GM12873 (cell line): ENCODE results near the gene DAB2.

Experiments used
- CTCF ChIP-seq: IDR thresholded peaks from 2 replicates; pipeline ENCODE4 v1.5.1; 2012; ENCODE audit warnings: low read depth, mild to moderate bottlenecking, moderate library complexity, low read length, control low read depth; ENCODE audit not compliant: insufficient read depth; ENCODE audit errors: missing control alignments

The DAB2 gene

GRCh38 chr5:39411985-39412384 is 12.8 kb downstream of the DAB2 start:
- TF ChIP-seq CTCF: no peak

- no peak for TF ChIP-seq CTCF
These were observed 13.7 kb downstream of the DAB2 start for GRCh38 chr5:39411061-39411460.

GRCh38 chr5:39409033-39409432 is 15.7 kb downstream of the DAB2 start:
- TF ChIP-seq CTCF: no peak

- TF ChIP-seq CTCF: no peak
These were observed 19.5 kb downstream of the DAB2 start for GRCh38 chr5:39405083-39405843.

GRCh38 chr5:39400713-39401578 is 23.8 kb downstream of the DAB2 start:
- TF ChIP-seq CTCF: no peak

- no peak for TF ChIP-seq CTCF
These were observed 25.4 kb downstream of the DAB2 start for GRCh38 chr5:39399135-39400036.
